Keratinocyte (primary cell): ENCODE data around the gene BARX1. TPM values are rescaled to one million over a fixed set of nuclear protein-coding genes. Genes with fewer than 3 reads are reported as not detected.

Experiments used
- DNase-seq: peaks from one replicate; pipeline ENCODE4 v3.0.0-alpha.2; 2011; ENCODE audit warnings: low read depth, missing footprints, low spot score
- FAIRE-seq: peaks from 2 replicates; lab custom pipeline; 2011; peaks lifted over from hg19 to GRCh38; lab: Jason Lieb, UNC
- H2AFZ ChIP-seq: 2 replicates; pipeline ENCODE4 v1.6.0; 2012; ENCODE audit warnings: low read length, control low read depth, inconsistent platforms; ENCODE audit not compliant: control insufficient read depth
- H3K27ac ChIP-seq: 2 replicates; pipeline ENCODE4 v1.5.1; 2011; ENCODE audit warnings: low read length; ENCODE audit not compliant: control insufficient read depth, insufficient read depth
- H3K27me3 ChIP-seq: 3 replicates; pipeline ENCODE4 v1.6.0; 2011; ENCODE audit warnings: low read length; ENCODE audit not compliant: control insufficient read depth, insufficient read depth; ENCODE audit errors: extremely low read depth
- H3K36me3 ChIP-seq, 2 experiments: 2 replicates in 1 of 2; 3 replicates in 1 of 2; pipeline ENCODE4 v1.5.1; 2011; ENCODE audit warnings: low read length in 2 of 2, mild to moderate bottlenecking in 1 of 2; ENCODE audit not compliant: control insufficient read depth in 2 of 2, insufficient read depth in 2 of 2; ENCODE audit errors: extremely low read depth in 1 of 2
- H3K4me1 ChIP-seq: 3 replicates; pipeline ENCODE4 v1.5.1; 2011; ENCODE audit warnings: low read length; ENCODE audit not compliant: control insufficient read depth, insufficient read depth; ENCODE audit errors: extremely low read depth
- H3K4me2 ChIP-seq: 3 replicates; pipeline ENCODE4 v1.6.0; 2011; ENCODE audit warnings: low read depth, low read length; ENCODE audit not compliant: control insufficient read depth, insufficient read depth; ENCODE audit errors: extremely low read depth
- H3K4me3 ChIP-seq, 3 experiments: fragments of 200-600 bp in 1 of 3; sonication (generic) in 1 of 3; 2 replicates in 2 of 3; 3 replicates in 1 of 3; pipeline ENCODE4 v1.5.1; 2011 to 2016; ENCODE audit warnings: low read length in 3 of 3, mild to moderate bottlenecking in 3 of 3, control low read depth in 2 of 3, inconsistent platforms in 1 of 3, low read depth in 1 of 3, mixed read lengths in 1 of 3, mixed run types in 1 of 3, moderate library complexity in 1 of 3; ENCODE audit not compliant: control insufficient read depth in 2 of 3, insufficient read depth in 2 of 3; ENCODE audit errors: extremely low read depth in 1 of 3
- H3K79me2 ChIP-seq: 2 replicates; pipeline ENCODE4 v1.6.0; 2012; ENCODE audit warnings: low read length; ENCODE audit not compliant: control insufficient read depth, insufficient read depth
- H3K9ac ChIP-seq: 3 replicates; pipeline ENCODE4 v1.6.0; 2011; ENCODE audit warnings: low read length; ENCODE audit not compliant: control insufficient read depth, insufficient read depth; ENCODE audit errors: extremely low read depth
- H3K9me1 ChIP-seq: 3 replicates; pipeline ENCODE4 v1.6.0; 2011; ENCODE audit warnings: low read length; ENCODE audit not compliant: control insufficient read depth, insufficient read depth; ENCODE audit errors: extremely low read depth
- H3K9me3 ChIP-seq: 2 replicates; pipeline ENCODE4 v1.5.1; 2012; ENCODE audit warnings: low read depth, low read length; ENCODE audit not compliant: control insufficient read depth
- H4K20me1 ChIP-seq: 3 replicates; pipeline ENCODE4 v1.6.0; 2011; ENCODE audit warnings: low read length; ENCODE audit not compliant: control insufficient read depth, insufficient read depth; ENCODE audit errors: extremely low read depth
- EZH2 ChIP-seq: IDR thresholded peaks from one replicate; pipeline ENCODE4 v1.6.1; 2012; ENCODE audit warnings: inconsistent platforms, mild to moderate bottlenecking, low read length, moderate library complexity
- dilution Hi-C: fragments of 300-500 bp; cut with MboI; formaldehyde crosslinking; loops from one replicate; pipeline ENCODE4 v1.7.0; 2020; ENCODE audit warnings: low sequenced_read_pairs; ENCODE audit not compliant: extremely low pct_ligation_motif_present
- polyA minus RNA-seq, 3 experiments: library from RNA; depleted of rRNA, polyadenylated mRNA; stranded (reverse); fragments of >200 nt; gene quantifications; 1 replicate in 1 of 3; 2 replicates in 1 of 3; 3 replicates in 1 of 3; pipeline ENCODE4 v1.2.3, GENCODE V29; 2011
- polyA plus RNA-seq, 5 experiments: library from polyadenylated mRNA; depleted of rRNA in 3 of 5; stranded (reverse) in 3 of 5; stranded (forward) in 1 of 5; unstranded in 1 of 5; fragments of >200 nt; gene quantifications; 1 replicate in 1 of 5; 2 replicates in 3 of 5; 3 replicates in 1 of 5; pipeline versions ENCODE4 v1.2.1 to v1.2.3, GENCODE V29; 2011 to 2012; ENCODE audit warnings: missing spikeins in 2 of 5, low read depth in 1 of 5, low replicate concordance in 1 of 5
- TF ChIP-seq, protein P1 (sequence below), 3 experiments: IDR thresholded peaks in 1 of 3; conservative IDR thresholded peaks in 1 of 3; optimal IDR thresholded peaks in 1 of 3; 2 replicates in 2 of 3; 3 replicates in 1 of 3; pipeline versions ENCODE3 to v1.5.1; 2011; ENCODE audit warnings: low read length in 3 of 3, mild to moderate bottlenecking in 3 of 3, moderate library complexity in 2 of 3, control low read depth in 1 of 3, inconsistent platforms in 1 of 3; ENCODE audit not compliant: insufficient read depth in 2 of 3; ENCODE audit errors: extremely low read depth in 1 of 3

The BARX1 gene, protein sequence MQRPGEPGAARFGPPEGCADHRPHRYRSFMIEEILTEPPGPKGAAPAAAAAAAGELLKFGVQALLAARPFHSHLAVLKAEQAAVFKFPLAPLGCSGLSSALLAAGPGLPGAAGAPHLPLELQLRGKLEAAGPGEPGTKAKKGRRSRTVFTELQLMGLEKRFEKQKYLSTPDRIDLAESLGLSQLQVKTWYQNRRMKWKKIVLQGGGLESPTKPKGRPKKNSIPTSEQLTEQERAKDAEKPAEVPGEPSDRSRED
- polyA plus RNA-seq (not detected in 3 replicates), polyA minus RNA-seq (not detected in 3 replicates)
- not detected for polyA plus RNA-seq (2011; ENCODE audit: low read depth)
- polyA plus RNA-seq (2011; cell fraction: cytosol; rRNA removed), result not detected in 2 replicates
- polyA plus RNA-seq (2011; cell fraction: nucleus; rRNA removed), result not detected in 2 replicates
- polyA plus RNA-seq (2012; ENCODE audit: low replicate concordance), result 0.13 TPM in 1 of 2 replicates, not detected in the other
- polyA minus RNA-seq (2011; cell fraction: cytosol; rRNA and poly(A)+ RNA removed), result not detected
- polyA minus RNA-seq (2011; cell fraction: nucleus; rRNA and poly(A)+ RNA removed), result not detected in 2 replicates

DNA sequence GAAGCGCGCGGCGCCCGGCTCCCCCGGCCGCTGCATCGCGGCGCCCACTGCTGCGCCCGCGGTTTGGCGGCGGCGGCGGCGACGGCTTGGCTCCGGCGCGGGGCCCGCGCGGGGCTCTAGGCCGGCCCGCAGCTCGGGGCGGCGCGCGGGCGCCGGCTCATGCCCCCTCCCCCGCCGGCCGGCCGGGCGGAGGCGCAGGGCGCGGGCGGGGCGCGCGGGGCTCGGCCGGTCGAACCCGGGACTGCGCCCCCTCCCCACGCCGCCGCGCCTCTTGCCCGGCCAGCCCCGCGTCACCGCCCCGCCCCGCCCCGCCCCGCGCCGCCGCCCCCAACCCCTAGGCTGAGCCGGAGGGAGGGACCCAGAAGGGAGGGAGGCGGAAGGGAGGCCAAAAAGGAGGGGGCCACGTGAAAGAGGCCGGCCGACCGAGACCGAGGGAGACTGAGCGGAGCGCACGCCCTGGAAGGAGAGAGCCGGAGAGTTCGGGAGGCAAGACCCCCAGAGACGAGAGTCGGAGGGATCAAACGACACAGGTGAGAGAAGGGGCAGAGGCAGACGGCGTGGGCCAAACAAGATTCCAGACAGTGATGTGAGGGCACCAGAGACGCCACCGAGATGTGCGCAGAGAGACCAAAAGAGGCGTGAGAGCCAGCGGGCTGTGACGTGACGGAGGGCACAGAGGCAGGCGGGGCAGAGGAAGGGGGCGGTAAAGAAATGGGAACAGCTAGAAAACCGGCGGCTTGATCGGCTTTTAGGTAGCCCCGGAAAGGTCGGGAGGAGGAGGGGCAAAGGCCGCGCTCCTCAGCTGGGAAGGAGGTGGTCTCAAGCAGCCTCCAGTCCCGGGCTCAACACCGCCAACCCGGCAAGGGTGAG, at the start of gene BARX1:
Gene BARX1 (minus strand): TSS at position 245 of the 870 bp plus-strand sequence. CDS start 209 bp downstream, at position 36.
- dilution Hi-C loops, result no loop called here
- DNase-seq (no peak), FAIRE-seq (no peak)
- H3K79me2 ChIP-seq, result no peaks in the 10 kb centered on the region
- no peaks in the 10 kb centered on the region for H3K36me3 ChIP-seq
- H4K20me1 ChIP-seq, result no peaks in the 10 kb centered on the region
- H2AFZ ChIP-seq, result peak within 1 kb of the TSS; percentile 16
- TF ChIP-seq, protein P1, sequence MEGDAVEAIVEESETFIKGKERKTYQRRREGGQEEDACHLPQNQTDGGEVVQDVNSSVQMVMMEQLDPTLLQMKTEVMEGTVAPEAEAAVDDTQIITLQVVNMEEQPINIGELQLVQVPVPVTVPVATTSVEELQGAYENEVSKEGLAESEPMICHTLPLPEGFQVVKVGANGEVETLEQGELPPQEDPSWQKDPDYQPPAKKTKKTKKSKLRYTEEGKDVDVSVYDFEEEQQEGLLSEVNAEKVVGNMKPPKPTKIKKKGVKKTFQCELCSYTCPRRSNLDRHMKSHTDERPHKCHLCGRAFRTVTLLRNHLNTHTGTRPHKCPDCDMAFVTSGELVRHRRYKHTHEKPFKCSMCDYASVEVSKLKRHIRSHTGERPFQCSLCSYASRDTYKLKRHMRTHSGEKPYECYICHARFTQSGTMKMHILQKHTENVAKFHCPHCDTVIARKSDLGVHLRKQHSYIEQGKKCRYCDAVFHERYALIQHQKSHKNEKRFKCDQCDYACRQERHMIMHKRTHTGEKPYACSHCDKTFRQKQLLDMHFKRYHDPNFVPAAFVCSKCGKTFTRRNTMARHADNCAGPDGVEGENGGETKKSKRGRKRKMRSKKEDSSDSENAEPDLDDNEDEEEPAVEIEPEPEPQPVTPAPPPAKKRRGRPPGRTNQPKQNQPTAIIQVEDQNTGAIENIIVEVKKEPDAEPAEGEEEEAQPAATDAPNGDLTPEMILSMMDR (optimal IDR thresholded peaks at IDR 0.05 in 1 of 3, IDR thresholded peaks at IDR 0.05 in 1 of 3, conservative IDR thresholded peaks at IDR 0.05 in 1 of 3; ENCODE audit: extremely low read depth in 1 of 3, insufficient read depth in 2 of 3, low read length in 3 of 3), result no peak
- TF ChIP-seq EZH2, result peak; percentile 84
- H3K4me2 ChIP-seq, result peak within 1 kb of the TSS; percentile 66
- H3K4me3 ChIP-seq, result peak within 1 kb of the TSS in 2 of 3 experiments; percentile 10 to 33
- peaks cover 5% of the 10 kb centered on the region for H3K4me1 ChIP-seq
- peaks cover 96% of the 10 kb centered on the region for H3K27me3 ChIP-seq
- no peaks in the 10 kb centered on the region for H3K9me3 ChIP-seq
- no peaks in the 10 kb centered on the region for H3K9me1 ChIP-seq
- no peak within 1 kb of the TSS for H3K9ac ChIP-seq
- no peak within 1 kb of the TSS for H3K27ac ChIP-seq

DNA sequence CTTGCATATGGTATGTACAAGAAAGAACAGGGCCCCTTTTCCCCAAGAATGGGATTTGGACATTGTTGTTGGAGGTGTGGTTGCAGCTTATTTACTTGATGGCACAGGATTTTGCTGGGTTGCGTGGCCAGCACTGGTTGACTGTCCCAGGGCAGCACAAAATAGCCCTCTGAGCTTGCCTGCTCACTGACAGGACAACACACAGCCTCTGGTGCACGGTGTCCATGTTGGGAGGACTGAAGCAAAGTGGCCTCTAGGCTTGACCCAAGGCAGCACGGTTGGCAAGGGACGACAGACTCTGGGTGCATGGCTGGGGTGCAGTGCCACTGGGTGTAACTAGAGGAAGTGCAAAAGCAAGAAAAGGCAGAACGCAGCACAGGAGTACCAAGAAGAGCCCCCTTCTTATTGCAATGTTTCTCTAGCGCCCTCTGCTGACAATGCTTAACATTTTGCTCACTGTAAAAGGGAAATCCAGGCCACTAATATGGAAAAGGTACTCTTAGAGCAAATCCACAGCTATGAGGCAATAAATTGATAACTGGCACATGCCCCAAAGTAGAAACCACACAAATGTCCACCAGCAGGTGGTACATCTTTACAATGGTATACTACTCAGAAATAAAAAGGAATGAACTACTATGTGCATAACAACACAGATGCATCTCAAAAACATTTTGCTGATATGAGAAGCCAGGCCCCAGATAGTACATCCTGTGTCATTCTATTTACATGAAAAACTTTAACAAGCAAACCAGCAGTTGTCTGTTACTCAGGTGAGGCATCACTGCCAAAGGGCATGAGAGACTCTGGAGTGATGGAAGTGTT, 47.4 kb upstream of the BARX1 start:
- no peaks in the 10 kb centered on the region for H3K4me1 ChIP-seq
- no peak overlapping the region for H3K4me2 ChIP-seq
- H3K9ac ChIP-seq, result no peak overlapping the region
- TF ChIP-seq, protein P1 (optimal IDR thresholded peaks at IDR 0.05 in 1 of 3, IDR thresholded peaks at IDR 0.05 in 1 of 3, conservative IDR thresholded peaks at IDR 0.05 in 1 of 3; ENCODE audit: extremely low read depth in 1 of 3, insufficient read depth in 2 of 3, low read length in 3 of 3), result peak; percentile 62 to 80 (median 73)
- no peak for TF ChIP-seq EZH2
- H3K9me3 ChIP-seq, result no peaks in the 10 kb centered on the region
- no peak overlapping the region for H2AFZ ChIP-seq
- FAIRE-seq (no peak), DNase-seq (no peak)
- no peaks in the 10 kb centered on the region for H3K27me3 ChIP-seq
- no peaks in the 10 kb centered on the region for H3K9me1 ChIP-seq
- H3K27ac ChIP-seq, result no peak overlapping the region
- no peaks in the 10 kb centered on the region for H4K20me1 ChIP-seq
- dilution Hi-C loops, result loop anchor here (25.0 kb wide), 1 partner anchor 210 kb away; no protein-coding TSS in a partner anchor
- no peaks in the 10 kb centered on the region for H3K36me3 ChIP-seq
- H3K79me2 ChIP-seq, result no peaks in the 10 kb centered on the region
- no peak overlapping the region for H3K4me3 ChIP-seq
